Pons (tissue), 1 donor: ENCODE measurements around the gene TTC33.
"Not testable (repeated sequence)": the region's sequence is repeated elsewhere in the genome, so short reads cannot be mapped to it uniquely, and the experiment has no call there.

Experiments used
- DNase-seq: peaks from one replicate; pipeline ENCODE4 v3.0.0-alpha.2; 2016; ENCODE audit warnings: low spot score

The TTC33 gene

DNA sequence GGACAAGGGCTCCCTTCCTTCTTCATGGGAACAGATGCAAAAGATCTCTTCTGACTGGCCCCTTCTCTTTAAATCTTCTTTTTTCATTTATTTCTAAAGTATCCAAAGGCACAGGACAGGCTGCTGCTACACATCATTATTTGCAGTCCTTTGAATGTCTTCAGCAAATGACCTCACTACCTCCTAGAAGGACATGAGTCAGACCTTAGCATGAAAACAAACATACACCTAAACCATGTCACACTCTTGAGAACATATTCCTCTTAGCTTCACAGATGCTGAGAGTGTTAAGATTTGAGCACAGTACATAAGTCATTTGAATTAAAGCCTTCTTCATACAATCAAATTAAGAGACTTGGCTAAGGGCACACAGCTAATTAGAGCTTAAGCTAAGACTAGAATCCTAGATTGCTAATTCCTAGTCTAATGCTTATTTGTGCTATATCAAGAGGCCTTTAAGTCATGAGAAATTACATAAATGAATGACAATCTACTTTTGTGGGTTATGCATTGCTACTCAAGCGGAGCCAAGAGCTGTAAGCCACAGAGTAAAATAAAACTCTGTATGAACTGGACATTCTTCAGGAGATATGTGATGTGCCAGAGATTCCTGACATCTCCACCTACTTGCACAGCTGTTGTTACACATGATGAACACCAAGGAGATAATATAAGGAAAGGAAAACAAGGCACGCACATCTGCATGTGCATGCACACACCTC lies 185.2 kb downstream of the TTC33 start:
- no peak for DNase-seq

DNA sequence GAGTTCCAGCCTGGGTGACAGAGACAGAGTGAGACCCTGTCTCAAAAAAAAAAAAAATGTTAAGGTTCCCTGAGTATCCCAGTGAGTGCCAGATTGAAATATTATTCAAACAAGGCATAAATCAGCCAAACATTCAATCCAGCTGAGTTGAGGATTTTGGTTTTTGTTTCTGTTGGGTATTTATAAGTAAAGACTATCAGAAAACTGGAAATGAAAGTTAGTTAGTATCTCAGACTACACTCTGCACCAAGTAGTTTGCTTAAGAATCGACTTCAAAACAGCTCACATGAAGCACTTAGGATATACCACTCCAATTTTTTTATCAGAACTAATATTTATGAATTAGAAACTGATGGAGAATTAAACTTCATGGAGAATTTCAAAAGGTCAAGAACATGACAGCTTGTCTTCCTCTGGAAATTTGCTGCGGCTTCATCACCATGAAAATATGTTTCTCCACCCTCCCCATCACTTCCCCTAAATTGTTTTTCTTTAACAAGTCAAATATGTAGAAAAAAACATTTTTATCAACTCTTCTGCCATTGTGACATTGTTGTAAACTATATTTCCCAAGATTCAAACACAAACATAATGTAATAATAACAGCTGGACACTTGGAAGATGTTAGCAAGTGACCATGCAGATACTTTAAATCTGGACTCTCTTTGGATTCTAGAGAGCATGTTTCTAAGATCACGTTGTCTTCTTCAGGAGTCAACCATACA lies 186.1 kb downstream of the TTC33 start:
- DNase-seq: no peak

DNA sequence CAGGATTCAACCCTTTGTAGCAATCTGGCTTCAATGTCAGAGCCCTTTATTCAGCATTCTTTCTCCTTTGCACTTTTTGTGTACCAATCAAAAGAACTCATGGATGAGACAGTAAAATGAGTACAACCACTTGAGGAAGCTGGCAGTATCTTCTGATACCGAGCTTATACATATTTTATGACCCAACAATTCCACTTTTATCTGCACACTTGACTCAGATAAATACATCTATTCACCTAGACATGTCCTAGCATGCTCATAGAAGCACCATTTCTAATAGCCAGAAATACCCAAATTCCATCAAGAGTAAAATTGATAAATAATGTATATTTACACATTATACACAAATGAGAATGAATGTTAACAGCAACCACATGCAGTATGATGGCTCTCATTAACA lies 187.2 kb downstream of the TTC33 start:
- no peak for DNase-seq

DNA sequence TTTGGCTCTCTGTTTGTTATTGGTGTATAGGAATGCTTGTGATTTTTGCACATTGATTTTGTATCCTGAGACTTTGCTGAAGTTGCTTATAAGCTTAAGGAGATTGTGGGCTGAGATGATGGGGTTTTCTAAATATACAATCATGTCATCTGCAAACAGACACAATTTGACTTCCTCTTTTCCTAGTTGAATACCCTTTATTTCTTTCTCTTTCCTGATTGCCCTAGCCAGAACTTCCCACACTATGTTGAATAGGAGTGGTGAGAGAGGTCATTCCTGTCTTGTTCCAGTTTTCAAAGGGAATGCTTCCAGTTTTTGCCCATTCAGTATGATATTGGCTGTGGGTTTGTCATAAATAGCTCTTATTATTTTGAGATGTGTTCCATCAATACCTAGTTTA lies 192.6 kb downstream of the TTC33 start:
- DNase-seq: not testable (repeated sequence)

DNA sequence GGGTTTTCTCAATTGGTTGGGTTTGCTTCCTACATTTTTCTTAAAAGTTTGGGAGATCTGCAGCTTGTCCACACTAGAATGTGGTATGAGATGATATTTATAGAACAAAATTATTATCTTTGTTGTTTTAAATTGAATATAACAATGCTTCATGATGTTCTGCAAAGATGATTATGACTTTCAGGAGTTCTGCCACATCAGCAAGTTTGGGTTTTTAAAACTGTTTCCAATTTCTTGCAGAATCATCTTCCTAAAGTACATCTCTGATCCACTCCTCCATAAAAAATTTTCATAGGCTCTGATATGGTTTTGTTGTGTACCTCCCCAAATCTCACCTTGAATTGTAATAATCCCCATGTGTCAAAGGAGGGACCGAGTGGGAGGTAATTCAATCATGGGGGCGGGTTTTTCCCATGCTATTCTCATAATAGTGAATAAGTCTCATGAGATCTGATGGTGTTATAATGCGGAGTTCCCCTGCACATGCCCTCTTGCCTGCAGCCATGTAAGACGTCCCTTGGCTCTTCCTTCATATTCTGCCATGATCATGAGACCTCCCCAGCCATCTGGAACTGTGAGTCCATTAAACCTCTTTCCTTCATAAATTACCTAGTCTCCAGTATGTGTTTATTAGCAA lies 195.2 kb downstream of the TTC33 start:
- no peak for DNase-seq

DNA sequence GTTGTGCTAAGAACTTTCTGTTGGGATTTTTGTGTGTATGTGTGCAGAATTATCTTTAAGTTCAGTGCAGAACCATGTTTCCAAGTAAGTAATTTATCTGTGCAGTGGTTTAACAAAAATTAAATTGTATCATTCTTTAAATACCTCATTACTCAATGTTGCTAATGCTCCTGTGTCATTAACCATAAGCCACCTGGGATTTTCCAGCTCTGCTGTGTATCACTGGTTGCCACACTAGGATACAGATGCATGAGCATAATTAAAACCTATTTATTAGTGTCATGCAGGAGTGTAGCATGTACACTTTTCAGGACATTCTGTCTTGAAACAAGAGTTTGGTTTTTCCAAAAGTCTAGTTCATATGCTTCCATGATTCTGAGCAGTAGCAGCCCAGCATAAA lies 196.5 kb downstream of the TTC33 start:
- DNase-seq: no peak

DNA sequence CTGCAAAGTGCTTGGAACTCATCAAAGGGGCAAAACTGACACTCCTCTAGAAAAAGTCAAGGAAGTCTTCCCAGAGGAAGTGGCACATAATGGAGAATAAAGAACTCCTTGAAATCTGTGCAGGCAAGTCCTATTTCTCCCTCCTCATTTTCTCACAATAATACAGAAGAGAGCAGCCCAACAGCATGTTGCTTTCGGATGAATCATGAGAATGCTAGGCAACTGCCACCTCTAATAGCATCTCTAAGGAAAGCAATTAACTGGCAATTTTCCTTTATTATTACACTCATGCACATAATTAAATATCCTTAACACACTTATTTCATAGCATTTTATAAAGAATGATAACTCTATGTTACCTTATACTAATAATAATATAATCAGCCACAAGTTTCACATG lies 198.3 kb downstream of the TTC33 start:
- no peak for DNase-seq

DNA sequence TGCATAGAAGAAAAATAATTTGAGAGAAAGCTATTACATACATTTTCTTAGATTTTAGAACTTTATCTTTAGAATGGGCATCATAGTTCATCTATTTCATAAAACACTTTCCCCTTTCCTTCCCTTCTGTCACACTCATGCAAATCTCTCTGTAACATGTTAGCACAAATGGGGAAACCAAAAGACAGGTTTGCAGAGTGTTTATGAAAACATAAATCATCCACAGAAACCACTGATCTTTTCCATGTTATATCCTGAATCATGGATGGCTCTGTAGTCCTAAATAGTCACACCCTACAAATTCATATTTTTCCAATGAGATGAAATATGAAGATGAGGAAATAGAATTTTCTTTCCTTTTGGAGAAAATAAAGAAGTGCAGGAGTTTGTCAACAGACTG lies 198.9 kb downstream of the TTC33 start:
- no peak for DNase-seq

DNA sequence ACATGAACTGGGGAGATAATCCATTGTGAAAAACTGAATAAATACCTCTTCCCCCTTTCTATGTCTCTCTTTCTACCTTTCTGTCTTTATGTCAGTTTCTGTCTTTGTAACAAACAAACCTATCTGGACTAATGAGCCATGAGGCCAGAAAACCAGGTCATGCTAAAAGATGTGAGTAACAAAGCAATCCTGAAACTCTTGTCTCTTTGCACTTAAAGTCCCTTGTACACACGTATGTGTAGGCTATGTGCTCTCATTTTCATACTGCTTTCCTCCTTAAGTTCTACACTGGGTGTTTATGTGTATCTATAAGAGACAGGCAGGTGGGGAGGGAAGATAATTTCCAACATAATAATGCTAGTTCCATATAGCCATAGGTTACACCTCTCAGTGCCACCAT lies 199.9 kb downstream of the TTC33 start:
- DNase-seq: no peak

DNA sequence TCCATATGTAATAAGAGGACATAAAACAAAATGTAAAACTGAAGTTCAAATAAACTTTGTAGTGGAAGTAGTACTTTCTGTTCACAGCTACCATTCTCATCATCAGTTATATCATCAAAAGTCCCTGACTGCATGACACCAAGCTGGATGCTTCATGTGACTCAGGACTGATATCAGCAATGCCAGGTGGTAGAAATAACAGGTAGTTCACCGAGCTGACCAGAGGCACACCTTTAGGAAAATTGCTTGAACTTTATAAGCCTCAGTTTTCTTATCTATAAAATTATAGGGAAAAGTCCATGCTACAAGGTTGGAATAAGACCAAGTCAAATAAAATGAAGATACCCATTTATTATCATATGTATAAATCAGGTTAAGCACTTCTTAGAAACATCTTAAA lies 200.9 kb downstream of the TTC33 start:
- no peak for DNase-seq

DNA sequence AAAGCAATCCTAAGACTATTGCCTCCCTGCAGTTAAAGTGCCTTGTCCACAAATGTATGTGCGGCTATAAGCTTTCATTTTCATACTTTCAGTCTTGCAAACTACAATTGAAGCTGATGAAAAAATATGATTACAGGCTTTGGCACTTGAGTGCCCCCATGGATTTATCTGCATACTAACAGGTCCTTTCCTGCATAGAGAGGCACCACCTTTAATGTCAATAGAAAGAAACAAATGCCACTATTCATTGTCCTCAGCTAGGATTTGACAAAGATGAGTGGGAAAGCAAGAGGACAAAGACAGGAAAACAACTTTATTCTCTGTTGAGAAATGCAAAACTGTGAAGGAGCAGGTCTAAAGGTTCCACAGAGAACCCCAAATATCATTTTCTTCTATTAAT lies 201.7 kb downstream of the TTC33 start:
- DNase-seq: no peak

DNA sequence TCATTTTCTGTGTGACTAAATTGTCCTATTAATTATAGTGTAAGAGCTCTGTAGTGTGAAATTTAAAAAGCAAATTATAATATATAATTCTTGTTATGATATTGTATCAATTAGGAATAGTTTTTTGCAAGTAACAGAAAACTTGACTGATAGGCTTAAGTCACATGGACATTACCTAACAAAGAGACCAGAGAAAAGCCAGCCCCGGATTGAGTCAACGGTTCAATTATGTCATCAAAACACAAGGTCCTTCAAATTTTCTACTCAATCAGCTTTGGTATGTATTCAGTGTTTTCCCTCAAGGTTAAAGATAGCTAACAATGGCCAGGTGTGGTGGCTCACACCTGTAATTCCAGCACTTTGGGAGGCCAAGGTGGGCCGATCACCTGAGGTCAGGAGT lies 202.8 kb downstream of the TTC33 start:
- DNase-seq: no peak

DNA sequence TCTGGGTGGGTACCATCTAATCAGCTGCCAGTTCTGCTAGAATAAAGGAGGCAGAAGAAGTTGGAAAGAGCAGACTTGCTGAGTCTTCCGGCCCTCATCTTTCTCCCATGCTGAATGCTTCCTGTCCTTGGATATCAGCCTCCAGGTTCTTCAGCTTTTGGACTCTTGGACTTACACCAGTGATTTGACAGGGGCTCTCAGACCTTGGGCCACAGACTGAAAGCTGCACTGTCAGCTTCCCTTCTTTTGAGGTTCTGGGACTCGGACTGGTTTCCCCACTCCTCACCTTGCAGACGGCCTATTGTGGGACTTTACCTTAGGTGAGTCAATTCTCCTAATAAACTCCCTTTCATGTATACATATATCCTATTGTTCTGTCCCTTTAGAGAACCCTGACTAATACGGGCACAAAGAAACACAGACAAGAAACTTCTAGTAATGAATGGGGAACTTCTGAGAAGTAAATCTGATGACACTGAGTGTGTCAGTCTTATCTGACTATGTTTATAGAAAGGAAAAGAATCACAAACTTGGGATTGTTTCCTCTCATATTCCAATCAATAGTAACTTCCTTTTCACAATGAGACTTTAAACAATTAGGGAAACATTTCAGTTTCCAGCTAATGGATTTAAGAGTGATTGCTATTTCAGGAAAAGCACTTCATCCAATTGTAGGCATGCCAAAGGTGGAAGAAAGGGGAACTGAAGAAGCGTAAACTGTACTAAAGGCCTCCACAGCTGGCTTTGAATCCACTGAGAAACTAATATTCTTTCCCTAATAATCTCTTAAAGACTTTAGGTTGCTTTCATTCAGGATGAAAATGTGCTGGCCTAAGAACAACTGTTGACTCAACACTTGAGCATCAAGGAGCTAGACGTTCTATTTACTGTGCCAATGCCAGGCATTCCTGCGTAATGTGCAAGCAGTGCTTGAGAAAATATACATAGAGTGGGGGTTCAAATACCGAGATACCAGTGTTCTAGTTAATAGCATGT lies 204.0 kb downstream of the TTC33 start:
- peak; percentile 48 for DNase-seq

DNA sequence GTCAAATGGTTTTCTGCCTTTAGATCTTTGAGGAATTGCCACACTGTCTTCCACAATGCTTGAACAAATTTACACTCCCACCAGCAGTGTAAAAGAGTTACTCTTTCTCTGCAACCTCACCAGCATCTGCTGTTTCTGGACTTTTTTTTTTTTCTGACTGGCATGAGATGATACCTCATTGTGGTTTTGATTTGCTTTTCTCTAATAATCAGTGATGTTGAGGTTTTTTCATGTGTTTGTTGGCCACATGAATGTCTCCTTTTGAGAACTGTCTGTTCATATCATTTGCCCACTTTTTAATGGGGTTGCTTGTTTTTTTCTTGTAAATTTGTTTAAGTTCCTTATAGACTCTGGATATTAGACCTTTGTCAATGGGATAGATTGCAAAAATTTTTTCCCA lies 205.3 kb downstream of the TTC33 start:
- no peak for DNase-seq

DNA sequence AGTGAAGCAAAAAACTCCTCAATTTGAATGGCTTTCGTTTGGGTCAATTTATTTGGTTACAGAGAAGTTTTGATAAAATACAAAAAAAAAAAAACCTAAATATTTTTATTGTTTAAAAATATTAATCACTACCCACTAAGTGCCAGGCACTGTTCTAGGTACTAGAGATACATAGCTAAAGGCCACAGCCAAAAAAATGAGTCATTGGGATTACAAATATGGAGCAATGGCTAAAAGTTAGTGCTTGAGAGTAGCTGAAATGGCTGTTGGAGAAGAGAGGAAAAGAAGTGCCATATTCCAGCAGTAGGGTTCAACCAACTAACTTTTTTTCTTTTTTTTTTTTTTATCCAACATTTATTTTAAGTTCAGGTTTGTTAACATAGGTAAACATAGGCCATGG lies 206.1 kb downstream of the TTC33 start:
- no peak for DNase-seq

DNA sequence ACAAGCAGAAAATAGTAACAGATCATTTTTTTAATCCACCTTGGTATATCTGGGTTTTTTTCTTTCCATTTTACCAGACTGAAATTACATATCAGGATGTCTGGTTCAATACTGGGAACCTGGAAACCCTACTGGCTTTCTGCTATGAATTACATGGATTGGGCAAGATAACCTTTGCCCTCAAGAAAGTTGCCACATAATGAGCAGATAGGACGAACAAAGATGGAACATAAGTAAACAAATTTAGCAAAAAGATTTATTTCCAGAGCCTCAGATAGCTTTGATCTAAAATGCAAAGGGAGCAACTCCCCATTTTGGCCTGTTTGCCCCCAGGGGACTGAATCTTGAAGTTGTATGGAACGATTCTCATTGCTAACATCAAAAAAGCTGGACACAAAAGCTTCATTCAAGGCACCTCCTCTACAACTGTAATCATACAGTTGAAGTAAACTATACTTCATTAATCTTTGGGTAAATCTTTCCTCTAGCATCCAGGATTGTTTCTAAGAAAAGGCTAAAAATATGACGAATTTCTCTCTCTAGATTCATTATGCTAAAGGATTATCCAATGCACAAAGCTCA lies 207.7 kb downstream of the TTC33 start:
- DNase-seq: no peak

DNA sequence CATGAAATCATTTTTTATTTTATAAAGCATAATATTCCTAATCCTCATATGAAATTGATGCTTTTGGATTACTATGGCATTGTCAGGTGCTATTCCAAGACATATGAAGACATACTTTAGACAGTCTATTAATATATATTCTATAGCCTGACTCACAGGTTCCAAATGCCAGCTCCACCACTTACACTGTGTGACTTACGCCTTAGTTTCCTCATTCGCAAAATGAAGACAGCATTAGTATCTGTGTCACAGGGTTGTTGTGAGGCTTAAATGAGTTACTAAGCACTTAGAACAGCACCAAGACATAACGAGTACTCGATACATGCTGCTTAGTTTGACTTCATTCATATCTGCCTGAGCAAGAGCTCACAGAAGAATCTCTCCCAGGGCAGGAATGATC lies 208.2 kb downstream of the TTC33 start:
- DNase-seq: no peak

DNA sequence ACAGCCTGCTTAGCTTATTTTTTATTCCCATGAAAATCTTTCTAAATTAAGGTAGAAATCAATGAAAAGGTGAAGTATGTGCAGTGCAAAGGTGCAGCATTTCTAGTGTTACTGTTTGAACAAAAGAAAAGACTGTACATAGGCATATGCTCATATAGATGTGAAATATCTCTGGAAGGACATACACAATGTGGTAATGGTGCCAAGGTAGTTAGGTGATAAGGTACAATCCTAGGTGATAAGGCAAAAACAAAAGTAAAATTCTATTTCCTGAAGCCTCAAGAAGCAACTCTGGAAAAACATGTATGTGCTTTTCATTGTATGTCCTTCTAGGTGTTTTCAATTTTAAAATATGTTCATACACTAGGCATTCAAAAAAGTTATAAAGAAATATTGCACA lies 215.5 kb downstream of the TTC33 start:
- DNase-seq: no peak

DNA sequence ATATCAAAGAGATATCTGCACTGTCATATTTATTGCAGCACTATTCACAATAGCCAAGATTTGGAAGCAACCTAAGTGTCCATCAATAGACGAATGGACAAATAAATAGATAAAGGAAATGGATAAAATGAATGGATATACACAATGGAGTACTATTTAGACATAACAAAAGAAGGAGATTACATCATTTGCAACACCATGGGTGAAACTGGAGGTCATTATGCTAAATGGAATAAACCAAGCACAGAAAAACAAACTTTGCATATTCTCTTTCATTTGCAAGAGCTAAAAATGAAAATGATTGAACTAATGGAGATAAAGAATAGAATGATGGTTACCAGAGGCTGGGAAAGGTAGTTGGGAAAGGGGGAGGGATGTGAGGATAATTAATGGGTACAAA lies 231.1 kb downstream of the TTC33 start:
- no peak for DNase-seq

DNA sequence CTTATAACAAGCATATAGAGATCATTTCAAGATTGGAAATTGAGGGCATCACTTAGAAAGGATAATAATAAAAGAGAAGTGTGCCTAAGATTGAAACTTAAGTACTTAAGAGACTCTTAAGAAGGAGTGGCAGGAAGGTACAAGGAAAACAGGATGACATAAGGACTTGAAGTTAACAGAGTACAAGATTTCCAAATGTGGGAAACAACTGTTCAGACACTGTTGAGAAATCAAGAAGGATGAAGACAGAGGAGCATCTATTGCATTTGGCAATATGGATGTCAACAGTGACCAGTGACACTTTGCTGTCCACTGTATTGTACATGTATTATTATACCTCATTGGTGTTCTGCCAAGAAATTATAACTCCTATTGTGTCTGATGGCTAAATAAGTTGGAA lies 233.8 kb downstream of the TTC33 start:
- DNase-seq: no peak

DNA sequence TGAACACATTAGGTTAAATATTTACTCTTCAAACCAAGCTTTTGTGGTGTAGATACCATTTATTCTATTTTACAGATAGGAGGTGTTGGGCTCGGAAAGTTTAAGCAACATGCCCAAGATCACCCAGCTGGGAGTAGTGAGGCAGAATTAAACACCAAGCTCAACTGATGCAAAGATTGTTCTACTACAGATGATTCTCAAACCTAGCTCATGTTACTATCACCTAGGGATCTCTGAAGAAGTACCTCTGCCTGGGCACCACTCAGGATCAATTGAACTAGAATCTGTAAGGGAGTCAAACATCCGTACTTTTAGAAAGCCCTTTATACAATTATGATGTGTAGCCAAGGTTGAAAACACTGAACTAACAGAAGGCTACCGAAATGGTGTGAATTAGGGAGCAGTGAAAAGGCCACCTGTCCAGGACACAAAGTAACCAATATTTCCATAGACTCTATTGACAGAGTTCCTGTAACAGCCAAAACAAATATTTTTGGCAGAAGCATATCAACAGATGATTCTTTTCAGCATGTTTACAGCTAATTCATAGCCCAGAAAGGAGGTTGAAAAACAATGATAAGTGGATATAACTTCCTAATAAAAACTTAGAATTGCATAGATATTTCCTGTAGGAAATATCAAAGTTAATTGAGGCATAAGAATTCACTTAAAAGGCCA lies 234.5 kb downstream of the TTC33 start:
- no peak for DNase-seq
